Ovary (tissue), 3 donors: ENCODE measurements around the gene REEP6.

Source experiments
- CTCF ChIP-seq, 3 donors: fragments of 450-650 bp in 2 of 3; fragments of 200-600 bp in 1 of 3; IDR thresholded peaks; one replicate each; pipeline versions ENCODE4 v1.5.1 to v1.8.0; 2016 to 2022; ENCODE audit warnings: antibody characterized with exemption in 3 of 3, mild to moderate bottlenecking in 1 of 3
- POLR2A ChIP-seq: fragments of 450-650 bp; IDR thresholded peaks from one replicate; pipeline ENCODE4 v1.6.1; 2017; ENCODE audit warnings: antibody characterized with exemption, mild to moderate bottlenecking, moderate library complexity
- donor health status: DM: no; HTN: no; CAD: no.

GRCh38 chr19:1452802-1453524, 38.0 kb upstream of the REEP6 start:
- no peak for TF ChIP-seq CTCF (IDR thresholded peaks at IDR 0.05)
- TF ChIP-seq POLR2A, result no peak
